Measurements from ENCODE around the gene CTSK.

GRCh38 chr1:150753416-150753815 lies 54.6 kb downstream of the CTSK start:
- no peak for TF ChIP-seq GATA3 (IDR thresholded peaks at IDR 0.05; ENCODE audit: low read depth, low read length)
- no peak for TF ChIP-seq GATA2 (IDR thresholded peaks at IDR 0.05; ENCODE audit: low read depth, low read length)
